GM12891 (cell line): ENCODE measurements around the gene IZUMO2.
"Not testable (repeated sequence)": the region's sequence is repeated elsewhere in the genome, so short reads cannot be mapped to it uniquely, and the experiment has no call there.

Experiments used
- DNase-seq: peaks from one replicate; pipeline ENCODE4 v3.0.0; 2011; ENCODE audit warnings: low spot score; ENCODE audit not compliant: insufficient read length
- FAIRE-seq: peaks from 2 replicates; lab custom pipeline; 2011; peaks lifted over from hg19 to GRCh38; lab: Jason Lieb, UNC
- PAX5 ChIP-seq: IDR thresholded peaks from 2 replicates; pipeline ENCODE4 v1.6.1; 2011; ENCODE audit warnings: low read length, moderate library complexity, mild to moderate bottlenecking; ENCODE audit not compliant: insufficient read depth, severe bottlenecking
- POLR2A ChIP-seq: IDR thresholded peaks from 2 replicates; pipeline ENCODE4 v1.6.1; 2011; ENCODE audit warnings: low read depth, low read length, control low read depth
- POLR2AphosphoS5 ChIP-seq: IDR thresholded peaks from 2 replicates; pipeline ENCODE4 v1.6.1; 2011; ENCODE audit warnings: low read depth, low read length, control low read depth
- POU2F2 ChIP-seq: IDR thresholded peaks from 2 replicates; pipeline ENCODE4 v1.6.1; 2011; ENCODE audit warnings: low read depth, mild to moderate bottlenecking, control low read depth, low read length, moderate library complexity
- SPI1 ChIP-seq: IDR thresholded peaks from 2 replicates; pipeline ENCODE4 v1.6.1; 2011; ENCODE audit warnings: low read depth, low read length, control low read depth
- TAF1 ChIP-seq: IDR thresholded peaks from 2 replicates; pipeline ENCODE4 v1.6.1; 2011; ENCODE audit warnings: low read depth, low read length, control low read depth

IZUMO2 gene

GRCh38 chr19:50172726-50173125, 9.6 kb upstream of the IZUMO2 start:
- FAIRE-seq, result no peak
- TF ChIP-seq POLR2AphosphoS5, result no peak
- no peak for DNase-seq

DNA sequence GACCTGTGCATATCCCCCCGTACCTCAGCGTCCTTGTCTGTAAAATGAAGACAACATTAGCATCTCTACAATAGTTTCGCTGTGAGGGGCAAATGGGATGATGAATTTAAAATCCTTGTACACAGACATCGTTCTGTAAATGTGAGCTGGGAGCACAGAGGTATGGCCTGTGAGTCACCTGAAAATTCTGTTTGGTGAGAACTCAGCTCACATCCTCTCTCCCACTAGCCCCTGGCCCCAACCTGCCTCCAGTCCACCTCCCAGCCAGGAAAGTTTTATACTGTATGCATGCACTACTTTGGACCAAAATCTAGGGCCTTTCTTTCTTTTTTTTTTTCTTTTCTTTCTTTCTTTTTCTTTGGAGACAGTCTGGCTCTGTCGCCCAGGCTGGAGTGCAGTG, 8.7 kb upstream of the IZUMO2 start:
- DNase-seq (no peak), FAIRE-seq (no peak)
- TF ChIP-seq PAX5, result no peak
- no peak for TF ChIP-seq SPI1
- TF ChIP-seq TAF1, result no peak

- FAIRE-seq (no peak), DNase-seq (no peak)
- TF ChIP-seq POLR2AphosphoS5 (no peak), SPI1 (no peak)
Measured at GRCh38 chr19:50167314-50167721, 4.2 kb upstream of the IZUMO2 start.

- no peak for FAIRE-seq
- TF ChIP-seq PAX5, result no peak
- no peak for TF ChIP-seq POU2F2
- no peak for TF ChIP-seq POLR2AphosphoS5
- TF ChIP-seq POLR2A, result no peak
- TF ChIP-seq TAF1, result no peak
- TF ChIP-seq SPI1, result no peak
- no peak for DNase-seq
Measured at GRCh38 chr19:50159078-50159477, 4.0 kb downstream of the IZUMO2 start.

GRCh38 chr19:50158577-50158976, 4.5 kb downstream of the IZUMO2 start:
- FAIRE-seq, result no peak
- TF ChIP-seq PAX5 (no peak), SPI1 (no peak), TAF1 (no peak), POLR2A (no peak), POU2F2 (no peak), POLR2AphosphoS5 (no peak)
- DNase-seq, result no peak

- FAIRE-seq (no peak), DNase-seq (no peak)
- TF ChIP-seq POLR2A (no peak), PAX5 (no peak), TAF1 (no peak)
Measured at GRCh38 chr19:50155520-50156109, 7.5 kb downstream of the IZUMO2 start.

GRCh38 chr19:50154529-50154928, 8.6 kb downstream of the IZUMO2 start:
- TF ChIP-seq POLR2A (no peak), PAX5 (no peak), SPI1 (no peak), POU2F2 (no peak), POLR2AphosphoS5 (no peak), TAF1 (no peak)
- FAIRE-seq (no peak), DNase-seq (no peak)

- TF ChIP-seq PAX5, result no peak
- no peak for TF ChIP-seq POU2F2
- no peak for TF ChIP-seq TAF1
- no peak for TF ChIP-seq SPI1
- TF ChIP-seq POLR2AphosphoS5, result no peak
- TF ChIP-seq POLR2A, result no peak
- no peak for DNase-seq
- no peak for FAIRE-seq
Measured at GRCh38 chr19:50152578-50152977, 10.5 kb downstream of the IZUMO2 start.

- FAIRE-seq, result no peak
- TF ChIP-seq POLR2AphosphoS5, result no peak
- TF ChIP-seq SPI1, result no peak
- DNase-seq, result no peak
Measured at GRCh38 chr19:50148528-50148927, 14.6 kb downstream of the IZUMO2 start.

- TF ChIP-seq SPI1 (no peak), POU2F2 (no peak), POLR2A (no peak), PAX5 (no peak), POLR2AphosphoS5 (no peak), TAF1 (no peak)
- FAIRE-seq, result no peak
- DNase-seq, result no peak
Measured at GRCh38 chr19:50147462-50148423, 15.3 kb downstream of the IZUMO2 start.

GRCh38 chr19:50141921-50142320, 21.2 kb downstream of the IZUMO2 start:
- FAIRE-seq, DNase-seq: not testable (repeated sequence)

DNA sequence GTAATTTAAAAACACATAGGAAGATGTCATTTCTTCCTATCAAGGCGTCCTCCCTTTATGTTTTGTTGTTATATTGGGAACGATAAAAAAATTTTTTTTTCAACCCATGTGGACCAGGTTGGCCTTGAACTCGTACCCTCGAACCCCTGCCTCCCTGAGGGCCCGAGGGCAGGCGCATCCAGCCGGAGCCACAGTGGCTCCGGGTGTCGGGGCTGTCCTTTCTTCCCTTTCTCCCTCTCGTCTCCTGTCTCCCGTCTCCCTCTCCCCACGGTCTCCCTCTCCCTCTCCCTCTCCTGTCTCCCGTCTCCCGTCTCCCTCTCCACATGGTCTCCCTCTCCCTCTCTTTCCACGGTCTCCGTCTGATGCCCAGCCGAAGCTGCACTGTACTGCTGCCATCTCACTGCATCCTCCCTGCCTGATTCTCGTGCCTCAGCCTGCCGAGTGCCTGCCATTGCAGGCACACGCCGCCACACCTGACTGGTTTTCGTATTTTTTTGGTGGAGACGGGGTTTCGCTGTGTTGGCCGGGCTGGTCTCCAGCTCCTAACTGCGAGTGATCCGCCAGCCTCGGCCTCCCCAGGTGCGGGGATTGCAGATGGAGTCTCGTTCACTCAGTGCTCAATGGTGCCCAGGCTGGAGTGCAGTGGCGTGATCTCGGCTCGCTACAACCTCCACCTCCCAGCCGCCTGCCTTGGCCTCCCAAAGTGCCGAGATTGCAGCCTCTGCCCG, 22.8 kb downstream of the IZUMO2 start:
- not testable (repeated sequence) for DNase-seq, FAIRE-seq

DNA sequence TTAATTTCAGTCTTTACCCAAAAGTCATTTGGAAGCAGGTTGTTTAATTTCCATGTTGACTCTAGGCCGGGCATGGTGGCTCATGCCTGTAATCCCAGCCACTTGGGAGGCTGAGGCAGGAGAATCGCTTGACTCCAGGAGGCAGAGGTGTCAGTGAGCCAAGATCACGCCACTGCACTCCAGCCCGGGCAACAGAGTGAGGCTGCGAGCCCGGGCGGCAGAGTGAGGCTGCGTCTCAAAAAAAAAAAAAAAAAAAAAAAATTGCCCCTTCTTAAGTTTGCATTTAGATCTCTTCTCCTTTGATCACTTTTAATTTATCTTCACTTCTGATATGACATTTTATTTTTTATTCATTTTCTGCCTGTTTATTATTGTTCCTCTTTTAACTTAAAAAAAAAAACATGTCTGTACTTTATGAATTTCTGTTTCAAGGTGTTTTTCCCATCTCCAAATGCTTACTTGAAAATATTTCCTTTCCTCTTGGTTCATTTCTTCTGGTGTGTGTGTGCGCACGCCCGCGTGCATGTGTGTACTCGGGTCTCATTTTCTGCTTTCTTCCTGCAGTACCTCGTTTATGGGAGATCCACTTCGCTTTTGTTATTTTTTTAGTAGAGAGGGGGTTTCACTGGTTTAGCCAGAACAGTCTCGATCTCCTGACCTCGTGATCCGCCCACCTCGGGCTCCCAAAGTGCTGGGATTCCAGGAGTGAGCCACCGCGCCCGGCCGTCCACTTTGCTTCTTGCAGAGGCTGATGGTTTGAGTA, 26.3 kb downstream of the IZUMO2 start:
- DNase-seq, FAIRE-seq: not testable (repeated sequence)

DNA sequence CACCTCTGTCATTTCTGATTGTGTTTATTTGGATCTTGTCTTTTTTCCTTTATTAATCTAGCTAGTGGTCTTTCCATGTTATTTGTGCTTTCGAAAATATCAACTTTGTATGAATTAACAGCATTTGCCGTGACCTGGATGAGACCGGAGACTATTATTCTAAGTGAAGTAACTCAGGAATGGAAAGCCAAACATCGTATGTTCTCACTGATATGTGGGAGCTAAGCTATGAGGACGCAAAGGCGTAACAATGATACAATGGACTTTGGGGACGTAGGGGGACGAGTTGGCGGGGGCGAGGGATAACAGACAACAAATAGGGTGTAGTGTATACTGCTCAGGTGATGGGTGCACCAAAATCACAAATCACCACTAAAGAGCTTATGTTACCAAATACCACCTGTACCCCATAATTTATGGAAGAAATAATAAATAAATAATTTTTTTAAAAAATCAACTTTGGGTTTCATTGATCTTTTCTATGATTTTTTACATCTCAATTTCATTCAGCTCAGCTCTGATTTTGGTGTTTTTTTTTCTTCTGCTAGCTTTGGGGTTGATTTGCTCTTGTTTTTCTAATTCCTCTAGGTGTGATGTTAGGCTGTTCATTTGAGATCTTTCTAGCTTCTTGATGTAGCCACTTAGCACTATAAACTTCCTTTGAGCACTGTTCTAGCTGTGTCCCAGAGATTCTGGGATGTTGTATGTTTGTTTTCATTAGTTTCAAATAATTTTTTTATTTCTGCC, 27.1 kb downstream of the IZUMO2 start:
- not testable (repeated sequence) for DNase-seq, FAIRE-seq
